HepG2 (cell line): ENCODE measurements around the gene CFAP69. TPM values are rescaled to one million over a fixed set of nuclear protein-coding genes. Genes with fewer than 3 reads are reported as not detected.

ENCODE experiments used
- ATAC-seq: fragments of 200-7000 bp; cut with Tn5 transposase; 3 replicates; pipeline ENCODE4 v1.9.1; 2020; ENCODE audit warnings: mild to moderate bottlenecking, moderate library complexity
- BruUV-seq: library from RNA; stranded (reverse); fragments of 400-500 nt; replicated peaks from 2 replicates; lab custom pipeline; 2021; lab: Mats Ljungman, UMichigan
- CTCF ChIA-PET: fragments of 300-600 bp; formaldehyde crosslinking; extraction: SDS; loops from one replicate; lab custom pipeline; 2021; ENCODE audit warnings: low total read pairs, inconsistent platforms, low intra/inter-chr PET ratio; lab: Yijun Ruan, JAX
- POLR2A ChIA-PET: fragments of 350-600 bp; sonication (Branson Sonifier 250); formaldehyde crosslinking; loops from one replicate; lab custom pipeline; 2020; ENCODE audit warnings: antibody characterized with exemption, inconsistent platforms; lab: Yijun Ruan, JAX
- DNase-seq: peaks from one replicate; pipeline ENCODE4 v3.0.0-alpha.2; 2015; ENCODE audit warnings: low spot score
- FAIRE-seq: peaks from 3 replicates; lab custom pipeline; 2011; peaks lifted over from hg19 to GRCh38; lab: Jason Lieb, UNC
- H2AFZ ChIP-seq: one replicate; pipeline ENCODE4 v1.6.1; 2011; ENCODE audit warnings: low read length, inconsistent platforms
- H3K27ac ChIP-seq: fragments of 300-600 bp; 3 replicates; pipeline ENCODE4 v1.8.0; 2011; ENCODE audit warnings: mixed run types, mild to moderate bottlenecking, mixed read lengths, low read length, inconsistent platforms; ENCODE audit not compliant: insufficient read depth; ENCODE audit errors: extremely low read length
- H3K27me3 ChIP-seq, 2 experiments: fragments of 200-600 bp in 1 of 2; 2 replicates in 1 of 2; 3 replicates in 1 of 2; pipeline versions ENCODE4 v1.6.0 to v1.8.0; 2011; ENCODE audit warnings: low read length in 2 of 2, mild to moderate bottlenecking in 2 of 2, moderate library complexity in 2 of 2, inconsistent platforms in 1 of 2; ENCODE audit not compliant: insufficient read depth in 2 of 2, control insufficient read depth in 1 of 2
- H3K36me3 ChIP-seq, 2 experiments: fragments of 200-600 bp in 1 of 2; replicated peaks in 1 of 2; 2 replicates in 1 of 2; 3 replicates in 1 of 2; pipeline versions ENCODE4 v1.5.1 to v1.8.0; 2011; ENCODE audit warnings: low read length in 2 of 2, inconsistent platforms in 1 of 2; ENCODE audit not compliant: insufficient read depth in 2 of 2, control insufficient read depth in 1 of 2
- H3K4me1 ChIP-seq: 2 replicates; pipeline ENCODE4 v1.5.1; 2012; ENCODE audit warnings: low read length, inconsistent platforms; ENCODE audit not compliant: insufficient read depth
- H3K4me2 ChIP-seq: 2 replicates; pipeline ENCODE4 v1.6.0; 2011; ENCODE audit warnings: low read depth, low read length, inconsistent platforms
- H3K4me3 ChIP-seq, 3 experiments: fragments of 200-600 bp in 1 of 3; sonication (generic), shearing (Covaris generic) in 1 of 3; replicated peaks in 1 of 3; 2 replicates each; pipeline ENCODE4 v1.5.1; 2011 to 2016; ENCODE audit warnings: low read length in 3 of 3, inconsistent platforms in 2 of 3, low read depth in 2 of 3, mild to moderate bottlenecking in 2 of 3, control low read depth in 1 of 3, mixed read lengths in 1 of 3; ENCODE audit not compliant: insufficient read depth in 1 of 3
- H3K79me2 ChIP-seq: one replicate; pipeline ENCODE4 v1.6.1; 2011; ENCODE audit warnings: low read length, inconsistent platforms; ENCODE audit not compliant: insufficient read depth
- H3K9ac ChIP-seq: 2 replicates; pipeline ENCODE4 v1.6.0; 2011; ENCODE audit warnings: mild to moderate bottlenecking, low read depth, low read length, inconsistent platforms; ENCODE audit not compliant: insufficient read depth
- H3K9me3 ChIP-seq: 2 replicates; pipeline ENCODE4 v1.5.1; 2012; ENCODE audit warnings: mild to moderate bottlenecking, low read length
- H4K20me1 ChIP-seq: 2 replicates; pipeline ENCODE4 v1.6.0; 2011; ENCODE audit warnings: inconsistent platforms, mild to moderate bottlenecking, low read length, moderate library complexity; ENCODE audit not compliant: insufficient read depth
- JUN ChIP-seq: sonication (generic); formaldehyde crosslinking; IDR thresholded peaks from 2 replicates; pipeline ENCODE4 v1.4.0; 2020; ENCODE audit warnings: mild to moderate bottlenecking, missing genetic modification reagents
- KLF11 ChIP-seq: IDR thresholded peaks from 2 replicates; pipeline ENCODE4 v1.6.1; 2016; ENCODE audit warnings: missing compliant biosample characterization
- NFE2 ChIP-seq: sonication (generic); formaldehyde crosslinking; IDR thresholded peaks from 2 replicates; pipeline ENCODE4 v1.4.0; 2020; ENCODE audit warnings: missing genetic modification reagents
- YEATS4 ChIP-seq: sonication (generic); formaldehyde crosslinking; IDR thresholded peaks from 2 replicates; pipeline ENCODE4 v1.4.0; 2020; ENCODE audit warnings: missing genetic modification reagents, borderline replicate concordance
- ZFP36L1 ChIP-seq: sonication (generic); formaldehyde crosslinking; IDR thresholded peaks from 2 replicates; pipeline ENCODE4 v1.8.0; 2022; ENCODE audit warnings: mild to moderate bottlenecking, missing genetic modification reagents, moderate library complexity
- ZFP37 ChIP-seq: sonication (generic); formaldehyde crosslinking; IDR thresholded peaks from 2 replicates; pipeline ENCODE4 v1.4.0; 2020; ENCODE audit warnings: missing genetic modification reagents, borderline replicate concordance
- ZNF136 ChIP-seq: sonication (generic); formaldehyde crosslinking; IDR thresholded peaks from 2 replicates; pipeline ENCODE4 v1.8.1; 2022; ENCODE audit warnings: low read depth, mild to moderate bottlenecking, moderate library complexity, missing genetic modification reagents
- ZNF44 ChIP-seq: sonication (generic); formaldehyde crosslinking; IDR thresholded peaks from 2 replicates; pipeline ENCODE4 v1.5.1; 2020; ENCODE audit warnings: mild to moderate bottlenecking, missing genetic modification reagents
- ZNF564 ChIP-seq: sonication (generic); formaldehyde crosslinking; IDR thresholded peaks from 2 replicates; pipeline ENCODE4 v1.8.1; 2023; ENCODE audit warnings: mild to moderate bottlenecking, missing genetic modification reagents
- ZNF7 ChIP-seq: IDR thresholded peaks from 2 replicates; pipeline ENCODE4 v1.6.1; 2016; ENCODE audit warnings: missing biosample characterization, missing genetic modification reagents
- ZNF75D ChIP-seq: sonication (generic); formaldehyde crosslinking; IDR thresholded peaks from 2 replicates; pipeline ENCODE4 v1.8.1; 2023; ENCODE audit warnings: missing genetic modification reagents, mild to moderate bottlenecking, borderline replicate concordance
- ZNF879 ChIP-seq: sonication (generic); formaldehyde crosslinking; IDR thresholded peaks from 2 replicates; pipeline ENCODE4 v1.8.1; 2023; ENCODE audit warnings: missing genetic modification reagents
- ZSCAN21 ChIP-seq: sonication (generic); formaldehyde crosslinking; IDR thresholded peaks from 2 replicates; pipeline ENCODE4 v1.8.0; 2022; ENCODE audit warnings: mild to moderate bottlenecking, missing genetic modification reagents, moderate library complexity, borderline replicate concordance
- ZSCAN29 ChIP-seq: sonication (generic); formaldehyde crosslinking; conservative IDR thresholded peaks from 2 replicates; pipeline ENCODE4 v1.4.0; 2020; ENCODE audit warnings: mild to moderate bottlenecking, missing genetic modification reagents
- in situ Hi-C: cut with HindIII; loops from 2 replicates; pipeline ENCODE4 v1.10.0; 2017; ENCODE audit warnings: low pct_unique_long_range_greater_than_20kb; ENCODE audit not compliant: extremely low pct_ligation_motif_present
- intact Hi-C: fragments of 100-400 bp; cut with micrococcal nuclease; formaldehyde crosslinking; loops from one replicate; pipeline ENCODE4 v1.10.0; 2022; ENCODE audit not compliant: unreplicated experiment
- polyA plus RNA-seq, 8 experiments: library from polyadenylated mRNA; depleted of rRNA in 3 of 8; stranded (reverse) in 7 of 8; unstranded in 1 of 8; fragments of >200 nt; fragmentation: Illumina TruSeq in 4 of 8; extraction: Trizol in 4 of 8; gene quantifications; 2 replicates each; pipeline versions ENCODE4 v1.2.1 to v1.2.3, GENCODE V29; 2011 to 2016; ENCODE audit warnings: low read depth in 4 of 8, missing spikeins in 1 of 8, mixed read lengths in 1 of 8; ENCODE audit not compliant: insufficient read depth in 1 of 8
- total RNA-seq, 5 experiments: library from RNA; depleted of rRNA; stranded (reverse); fragments of >200 nt; fragmentation: Illumina TruSeq; extraction: Trizol; gene quantifications; 2 replicates each; pipeline ENCODE4 v1.2.3, GENCODE V29; 2016; ENCODE audit warnings: low read depth in 1 of 5
- TF ChIP-seq, protein P1 (sequence below): sonication (generic); formaldehyde crosslinking; IDR thresholded peaks from 2 replicates; pipeline ENCODE4 v1.9.0; 2021; ENCODE audit warnings: missing genetic modification reagents, mild to moderate bottlenecking, borderline replicate concordance
- TF ChIP-seq, protein P2 (sequence below): sonication (generic); formaldehyde crosslinking; IDR thresholded peaks from 2 replicates; pipeline ENCODE4 v1.8.0; 2022; ENCODE audit warnings: mild to moderate bottlenecking, missing genetic modification reagents, moderate library complexity
- TF ChIP-seq, protein P3 (sequence below): sonication (generic); formaldehyde crosslinking; conservative IDR thresholded peaks from 2 replicates; pipeline ENCODE4 v1.8.0; 2022; ENCODE audit warnings: missing genetic modification reagents
- TF ChIP-seq, protein P4 (sequence below): sonication (generic); formaldehyde crosslinking; IDR thresholded peaks from 2 replicates; pipeline ENCODE4 v1.4.0; 2020; ENCODE audit warnings: missing genetic modification reagents, borderline replicate concordance

The CFAP69 gene
- total and polyA plus RNA-seq, 2 of the 13 experiments (the other 11 are each of a cell fraction or from before 2014, with no cell fraction given): 2.2 to 4.0 TPM

DNA sequence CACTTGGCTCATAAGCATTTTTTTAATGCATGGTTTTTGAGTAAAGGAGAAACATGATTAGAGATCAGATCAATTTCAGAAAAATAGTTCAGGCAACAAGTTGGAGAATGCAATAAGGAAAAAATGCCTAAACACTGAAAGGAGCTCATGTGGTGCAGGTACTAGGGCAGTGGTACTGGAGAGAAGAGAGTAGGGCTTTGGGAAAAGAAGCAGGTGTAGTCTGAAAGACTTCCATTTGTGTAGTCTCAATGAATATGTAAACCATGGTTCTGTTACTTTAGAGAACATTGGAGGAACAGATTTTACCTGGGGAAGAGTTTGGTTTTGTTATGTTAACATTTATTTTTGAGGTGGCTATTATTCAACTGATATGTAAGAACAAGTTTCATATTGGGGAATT lies 107.0 kb downstream of the CFAP69 start:
- intact Hi-C loops: no loop called here
- Histone ChIP-seq H3K27me3 (no peaks in the 10 kb centered on the region), H3K9ac (no peak overlapping the region), H3K9me3 (no peaks in the 10 kb centered on the region), H3K4me2 (no peak overlapping the region), H2AFZ (no peak overlapping the region)
- in situ Hi-C loops: no loop called here
- TF ChIP-seq KLF11 (CRISPR knock-in tag) (no peak), ZNF44 (CRISPR knock-in tag) (no peak), ZSCAN21 (no peak), ZNF564 (no peak), ZNF879 (no peak), ZNF75D (CRISPR knock-in tag) (no peak), ZNF7 (CRISPR knock-in tag) (no peak), NFE2 (CRISPR knock-in tag) (no peak), ZFP37 (no peak), ZFP36L1 (CRISPR knock-in tag) (no peak), ZNF136 (CRISPR knock-in tag) (no peak), YEATS4 (no peak), JUN (CRISPR knock-in tag) (no peak), ZSCAN29 (CRISPR knock-in tag) (no peak)
- TF ChIP-seq, protein P1, sequence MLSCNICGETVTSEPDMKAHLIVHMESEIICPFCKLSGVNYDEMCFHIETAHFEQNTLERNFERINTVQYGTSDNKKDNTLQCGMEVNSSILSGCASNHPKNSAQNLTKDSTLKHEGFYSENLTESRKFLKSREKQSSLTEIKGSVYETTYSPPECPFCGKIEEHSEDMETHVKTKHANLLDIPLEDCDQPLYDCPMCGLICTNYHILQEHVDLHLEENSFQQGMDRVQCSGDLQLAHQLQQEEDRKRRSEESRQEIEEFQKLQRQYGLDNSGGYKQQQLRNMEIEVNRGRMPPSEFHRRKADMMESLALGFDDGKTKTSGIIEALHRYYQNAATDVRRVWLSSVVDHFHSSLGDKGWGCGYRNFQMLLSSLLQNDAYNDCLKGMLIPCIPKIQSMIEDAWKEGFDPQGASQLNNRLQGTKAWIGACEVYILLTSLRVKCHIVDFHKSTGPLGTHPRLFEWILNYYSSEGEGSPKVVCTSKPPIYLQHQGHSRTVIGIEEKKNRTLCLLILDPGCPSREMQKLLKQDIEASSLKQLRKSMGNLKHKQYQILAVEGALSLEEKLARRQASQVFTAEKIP (CRISPR knock-in tag): no peak
- TF ChIP-seq, protein P2, sequence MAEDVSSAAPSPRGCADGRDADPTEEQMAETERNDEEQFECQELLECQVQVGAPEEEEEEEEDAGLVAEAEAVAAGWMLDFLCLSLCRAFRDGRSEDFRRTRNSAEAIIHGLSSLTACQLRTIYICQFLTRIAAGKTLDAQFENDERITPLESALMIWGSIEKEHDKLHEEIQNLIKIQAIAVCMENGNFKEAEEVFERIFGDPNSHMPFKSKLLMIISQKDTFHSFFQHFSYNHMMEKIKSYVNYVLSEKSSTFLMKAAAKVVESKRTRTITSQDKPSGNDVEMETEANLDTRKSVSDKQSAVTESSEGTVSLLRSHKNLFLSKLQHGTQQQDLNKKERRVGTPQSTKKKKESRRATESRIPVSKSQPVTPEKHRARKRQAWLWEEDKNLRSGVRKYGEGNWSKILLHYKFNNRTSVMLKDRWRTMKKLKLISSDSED (CRISPR knock-in tag): no peak
- TF ChIP-seq, protein P3, sequence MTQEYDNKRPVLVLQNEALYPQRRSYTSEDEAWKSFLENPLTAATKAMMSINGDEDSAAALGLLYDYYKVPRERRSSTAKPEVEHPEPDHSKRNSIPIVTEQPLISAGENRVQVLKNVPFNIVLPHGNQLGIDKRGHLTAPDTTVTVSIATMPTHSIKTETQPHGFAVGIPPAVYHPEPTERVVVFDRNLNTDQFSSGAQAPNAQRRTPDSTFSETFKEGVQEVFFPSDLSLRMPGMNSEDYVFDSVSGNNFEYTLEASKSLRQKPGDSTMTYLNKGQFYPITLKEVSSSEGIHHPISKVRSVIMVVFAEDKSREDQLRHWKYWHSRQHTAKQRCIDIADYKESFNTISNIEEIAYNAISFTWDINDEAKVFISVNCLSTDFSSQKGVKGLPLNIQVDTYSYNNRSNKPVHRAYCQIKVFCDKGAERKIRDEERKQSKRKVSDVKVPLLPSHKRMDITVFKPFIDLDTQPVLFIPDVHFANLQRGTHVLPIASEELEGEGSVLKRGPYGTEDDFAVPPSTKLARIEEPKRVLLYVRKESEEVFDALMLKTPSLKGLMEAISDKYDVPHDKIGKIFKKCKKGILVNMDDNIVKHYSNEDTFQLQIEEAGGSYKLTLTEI (CRISPR knock-in tag): no peak
- TF ChIP-seq, protein P4, sequence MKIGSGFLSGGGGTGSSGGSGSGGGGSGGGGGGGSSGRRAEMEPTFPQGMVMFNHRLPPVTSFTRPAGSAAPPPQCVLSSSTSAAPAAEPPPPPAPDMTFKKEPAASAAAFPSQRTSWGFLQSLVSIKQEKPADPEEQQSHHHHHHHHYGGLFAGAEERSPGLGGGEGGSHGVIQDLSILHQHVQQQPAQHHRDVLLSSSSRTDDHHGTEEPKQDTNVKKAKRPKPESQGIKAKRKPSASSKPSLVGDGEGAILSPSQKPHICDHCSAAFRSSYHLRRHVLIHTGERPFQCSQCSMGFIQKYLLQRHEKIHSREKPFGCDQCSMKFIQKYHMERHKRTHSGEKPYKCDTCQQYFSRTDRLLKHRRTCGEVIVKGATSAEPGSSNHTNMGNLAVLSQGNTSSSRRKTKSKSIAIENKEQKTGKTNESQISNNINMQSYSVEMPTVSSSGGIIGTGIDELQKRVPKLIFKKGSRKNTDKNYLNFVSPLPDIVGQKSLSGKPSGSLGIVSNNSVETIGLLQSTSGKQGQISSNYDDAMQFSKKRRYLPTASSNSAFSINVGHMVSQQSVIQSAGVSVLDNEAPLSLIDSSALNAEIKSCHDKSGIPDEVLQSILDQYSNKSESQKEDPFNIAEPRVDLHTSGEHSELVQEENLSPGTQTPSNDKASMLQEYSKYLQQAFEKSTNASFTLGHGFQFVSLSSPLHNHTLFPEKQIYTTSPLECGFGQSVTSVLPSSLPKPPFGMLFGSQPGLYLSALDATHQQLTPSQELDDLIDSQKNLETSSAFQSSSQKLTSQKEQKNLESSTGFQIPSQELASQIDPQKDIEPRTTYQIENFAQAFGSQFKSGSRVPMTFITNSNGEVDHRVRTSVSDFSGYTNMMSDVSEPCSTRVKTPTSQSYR (CRISPR knock-in tag): no peak
- TF ChIP-seq, all 625 proteins: peak for 0
- H3K36me3 ChIP-seq: peaks cover 2 to 27% of the 10 kb centered on the region in 2 experiments; a peak in 3 of 5 replicates
- no peaks in the 10 kb centered on the region for H4K20me1 ChIP-seq
- ATAC-seq (no peak), DNase-seq (no peak), FAIRE-seq (no peak)
- no peak overlapping the region for H3K4me3 ChIP-seq
- H3K27ac ChIP-seq: no peak overlapping the region
- POLR2A ChIA-PET: no interaction called here
- H3K4me1 ChIP-seq: peaks cover 25% of the 10 kb centered on the region
- H3K79me2 ChIP-seq: peaks cover 48% of the 10 kb centered on the region
- BruUV-seq: no TSS peak
- CTCF ChIA-PET: no interaction called here
